Brain microvascular endothelial cell (primary cell): ENCODE data around the gene CLSTN2.
A peak's percentile ranks its signal among the peaks of the same experiment; 100 is the strongest.

Experiments
- DNase-seq: peaks from one replicate; pipeline ENCODE4 v3.0.0-alpha.2; 2020
- H3K27ac ChIP-seq: fragments of 250-450 bp; sonication (Bioruptor Pico); 2 replicates; pipeline ENCODE4 v1.5.1; 2020; ENCODE audit warnings: mild to moderate bottlenecking, moderate library complexity
- H3K27me3 ChIP-seq: fragments of 250-450 bp; sonication (Bioruptor Pico); replicated peaks from 2 replicates; pipeline ENCODE4 v1.5.1; 2020; ENCODE audit warnings: mild to moderate bottlenecking
- H3K36me3 ChIP-seq: fragments of 250-450 bp; sonication (Bioruptor Pico); replicated peaks from 2 replicates; pipeline ENCODE4 v1.5.1; 2020; ENCODE audit warnings: mild to moderate bottlenecking
- H3K4me3 ChIP-seq: 2 replicates; pipeline ENCODE4 v1.5.1; 2011; ENCODE audit warnings: low read depth, mild to moderate bottlenecking, control low read depth, low read length, moderate library complexity
- CTCF ChIP-seq: IDR thresholded peaks from 2 replicates; pipeline ENCODE4 v1.5.1; 2011; ENCODE audit warnings: low read depth, mild to moderate bottlenecking, moderate library complexity, low read length, control low read depth, inconsistent platforms; ENCODE audit errors: missing control alignments
- in situ Hi-C: cut with HindIII; loops from 2 replicates; pipeline ENCODE4 v1.10.0; 2017; ENCODE audit warnings: low sequenced_read_pairs, low pct_ligation_motif_present

The CLSTN2 gene

GRCh38 chr3:140292684-140293083, 357.7 kb downstream of the CLSTN2 start:
- in situ Hi-C loops: no loop called here

GRCh38 chr3:140294058-140294457, 359.1 kb downstream of the CLSTN2 start:
- in situ Hi-C loops: no loop called here
- no peak for DNase-seq
- TF ChIP-seq CTCF: no peak
- H3K27ac ChIP-seq: no peak overlapping the region
- H3K36me3 ChIP-seq: no peaks in the 10 kb centered on the region
- H3K4me3 ChIP-seq: no peak overlapping the region
- no peaks in the 10 kb centered on the region for H3K27me3 ChIP-seq

More at GRCh38 chr3:140292684-140293083, 357.7 kb downstream of the CLSTN2 start:
- Histone ChIP-seq H3K4me3 (no peak overlapping the region), H3K27ac (peak overlapping the region; percentile 47), H3K36me3 (no peaks in the 10 kb centered on the region), H3K27me3 (no peaks in the 10 kb centered on the region)
- TF ChIP-seq CTCF: no peak
- DNase-seq: peak; percentile 58

- no peak for TF ChIP-seq CTCF
- Histone ChIP-seq H3K27ac (no peak overlapping the region), H3K4me3 (no peak overlapping the region), H3K36me3 (no peaks in the 10 kb centered on the region), H3K27me3 (no peaks in the 10 kb centered on the region)
- in situ Hi-C loops: no loop called here
- no peak for DNase-seq
Observed at GRCh38 chr3:140296796-140297352, 361.9 kb downstream of the CLSTN2 start.

- H3K27ac ChIP-seq: no peak overlapping the region
- H3K36me3 ChIP-seq: no peaks in the 10 kb centered on the region
- no peaks in the 10 kb centered on the region for H3K27me3 ChIP-seq
- no peak for TF ChIP-seq CTCF
- no peak for DNase-seq
- H3K4me3 ChIP-seq: no peak overlapping the region
- in situ Hi-C loops: no loop called here
Observed at GRCh38 chr3:140298043-140298442, 363.1 kb downstream of the CLSTN2 start.

GRCh38 chr3:140298569-140299070, 363.6 kb downstream of the CLSTN2 start:
- no peak overlapping the region for H3K4me3 ChIP-seq
- in situ Hi-C loops: no loop called here
- TF ChIP-seq CTCF: no peak
- H3K36me3 ChIP-seq: no peaks in the 10 kb centered on the region
- no peak for DNase-seq
- H3K27me3 ChIP-seq: no peaks in the 10 kb centered on the region
- H3K27ac ChIP-seq: no peak overlapping the region

- in situ Hi-C loops: no loop called here
- DNase-seq: no peak
- H3K36me3 ChIP-seq: no peaks in the 10 kb centered on the region
Observed at GRCh38 chr3:140303875-140304274, 368.9 kb downstream of the CLSTN2 start.

More at GRCh38 chr3:140303875-140304274, 368.9 kb downstream of the CLSTN2 start:
- Histone ChIP-seq H3K27me3 (no peaks in the 10 kb centered on the region), H3K4me3 (no peak overlapping the region), H3K27ac (no peak overlapping the region)
- TF ChIP-seq CTCF: no peak
